Mesenchymal stem cell (in vitro differentiated cells and primary cell): ENCODE results near the gene PLPP4.

Experiments used
- DNase-seq: peaks from one replicate; pipeline ENCODE4 v3.0.0-alpha.2; 2013
- H2AFZ ChIP-seq: one replicate; pipeline ENCODE4 v1.6.1; 2013; ENCODE audit warnings: low read depth, mild to moderate bottlenecking, control low read depth, inconsistent platforms, low read length, moderate library complexity
- H2AK5ac ChIP-seq: 2 replicates; pipeline ENCODE4 v1.6.1; 2013; ENCODE audit warnings: low read length, moderate library complexity, mild to moderate bottlenecking, inconsistent platforms; ENCODE audit not compliant: severe bottlenecking
- H2BK120ac ChIP-seq: one replicate; pipeline ENCODE4 v1.6.1; 2013; ENCODE audit warnings: low read depth, mild to moderate bottlenecking, inconsistent platforms, low read length, moderate library complexity
- H2BK12ac ChIP-seq, 2 experiments: one replicate each; pipeline ENCODE4 v1.6.1; 2013; ENCODE audit warnings: inconsistent platforms in 2 of 2, low read length in 2 of 2, mild to moderate bottlenecking in 2 of 2, moderate library complexity in 2 of 2, control low read depth in 1 of 2
- H2BK15ac ChIP-seq: one replicate; pipeline ENCODE4 v1.6.1; 2013; ENCODE audit warnings: mild to moderate bottlenecking, low read depth, inconsistent platforms; ENCODE audit not compliant: poor library complexity, severe bottlenecking
- H2BK5ac ChIP-seq: 2 replicates; pipeline ENCODE4 v1.6.1; 2013; ENCODE audit warnings: low read depth, mild to moderate bottlenecking, low read length, control low read depth, inconsistent platforms; ENCODE audit not compliant: poor library complexity, severe bottlenecking
- H3K14ac ChIP-seq, 2 experiments: one replicate each; pipeline ENCODE4 v1.6.1; 2013; ENCODE audit warnings: inconsistent platforms in 2 of 2, low read length in 2 of 2, control low read depth in 1 of 2, mild to moderate bottlenecking in 1 of 2, moderate library complexity in 1 of 2
- H3K18ac ChIP-seq, 2 experiments: one replicate each; pipeline ENCODE4 v1.6.1; 2013; ENCODE audit warnings: inconsistent platforms in 2 of 2, low read length in 2 of 2, control low read depth in 1 of 2, low read depth in 1 of 2, mild to moderate bottlenecking in 1 of 2
- H3K23ac ChIP-seq, 2 experiments: one replicate each; pipeline ENCODE4 v1.6.1; 2013; ENCODE audit warnings: inconsistent platforms in 2 of 2, low read length in 2 of 2, mild to moderate bottlenecking in 2 of 2, moderate library complexity in 2 of 2, control low read depth in 1 of 2
- H3K27ac ChIP-seq: 2 replicates; pipeline ENCODE4 v1.5.1; 2013; ENCODE audit warnings: mild to moderate bottlenecking, moderate library complexity, low read length, control low read depth, inconsistent platforms; ENCODE audit not compliant: poor library complexity, severe bottlenecking
- H3K27me3 ChIP-seq, 2 experiments: 2 replicates each; pipeline versions ENCODE4 v1.6.1 to v1.7.0; 2013; ENCODE audit warnings: low read length in 2 of 2, mild to moderate bottlenecking in 2 of 2, moderate library complexity in 2 of 2, control low read depth in 1 of 2, inconsistent platforms in 1 of 2; ENCODE audit not compliant: control insufficient read depth in 1 of 2, insufficient read depth in 1 of 2
- H3K36me3 ChIP-seq, 2 experiments: 2 replicates each; pipeline versions ENCODE4 v1.6.1 to v1.7.0; 2013; ENCODE audit warnings: low read length in 2 of 2, control low read depth in 1 of 2, inconsistent platforms in 1 of 2, low read depth in 1 of 2, mild to moderate bottlenecking in 1 of 2; ENCODE audit not compliant: insufficient read depth in 2 of 2, control insufficient read depth in 1 of 2
- H3K4ac ChIP-seq, 2 experiments: one replicate each; pipeline ENCODE4 v1.6.1; 2013; ENCODE audit warnings: inconsistent platforms in 2 of 2, low read length in 2 of 2, mild to moderate bottlenecking in 2 of 2, moderate library complexity in 2 of 2, control low read depth in 1 of 2, low read depth in 1 of 2
- H3K4me1 ChIP-seq: 2 replicates; pipeline ENCODE4 v1.6.1; 2013; ENCODE audit warnings: low read depth, low read length, control low read depth; ENCODE audit not compliant: control insufficient read depth, insufficient read depth
- H3K4me2 ChIP-seq: 2 replicates; pipeline ENCODE4 v1.6.1; 2013; ENCODE audit warnings: low read length, mild to moderate bottlenecking, inconsistent platforms; ENCODE audit not compliant: poor library complexity, severe bottlenecking
- H3K4me3 ChIP-seq, 2 experiments: 2 replicates each; pipeline versions ENCODE4 v1.5.1 to v1.7.0; 2013; ENCODE audit warnings: low read length in 2 of 2, mild to moderate bottlenecking in 2 of 2, control low read depth in 1 of 2, low read depth in 1 of 2; ENCODE audit not compliant: insufficient read depth in 1 of 2
- H3K79me1 ChIP-seq: replicated peaks from 2 replicates; pipeline ENCODE4 v1.6.1; 2013; ENCODE audit warnings: mild to moderate bottlenecking, control low read depth, low read length, inconsistent platforms; ENCODE audit not compliant: poor library complexity, severe bottlenecking
- H3K9ac ChIP-seq: 2 replicates; pipeline ENCODE4 v1.7.0; 2013; ENCODE audit warnings: mild to moderate bottlenecking, low read length, moderate library complexity
- H3K9me3 ChIP-seq: 2 replicates; pipeline ENCODE4 v1.7.0; 2013; ENCODE audit warnings: mild to moderate bottlenecking, low read length; ENCODE audit not compliant: control insufficient read depth
- H4K8ac ChIP-seq: one replicate; pipeline ENCODE4 v1.6.1; 2013; ENCODE audit warnings: inconsistent platforms, mild to moderate bottlenecking, low read length, moderate library complexity
- H4K91ac ChIP-seq: one replicate; pipeline ENCODE4 v1.6.1; 2013; ENCODE audit warnings: mild to moderate bottlenecking, low read length, inconsistent platforms
- WGBS: methylation state at CpG from one replicate; pipeline ENCODE4 v1.1.7; 2013; ENCODE audit warnings: mixed read lengths; 5-methylcytosine and 5-hydroxymethylcytosine counted together

PLPP4 gene

GRCh38 chr10:120527691-120528090 is 70.7 kb downstream of the PLPP4 start:
- H2BK120ac ChIP-seq: no peak overlapping the region
- no peak overlapping the region for H2AK5ac ChIP-seq
- H3K23ac ChIP-seq: no peak overlapping the region
- no peaks in the 10 kb centered on the region for H3K4me1 ChIP-seq
- no peak overlapping the region for H2AFZ ChIP-seq
- 77% methylated on average over 3 of the region's 3 CpGs for whole genome bisulfite sequencing
- no peak overlapping the region for H4K91ac ChIP-seq
- H2BK5ac ChIP-seq: no peak overlapping the region
- no peak overlapping the region for H2BK15ac ChIP-seq
- no peak overlapping the region for H3K4me2 ChIP-seq
- no peak for DNase-seq
- no peak overlapping the region for H2BK12ac ChIP-seq
- H3K27me3 ChIP-seq: no peaks in the 10 kb centered on the region
- H3K14ac ChIP-seq: no peak overlapping the region
- no peak overlapping the region for H3K4ac ChIP-seq
- no peaks in the 10 kb centered on the region for H3K79me1 ChIP-seq
- H3K36me3 ChIP-seq: no peaks in the 10 kb centered on the region
- no peak overlapping the region for H3K9ac ChIP-seq
- no peak overlapping the region for H3K4me3 ChIP-seq
- H3K27ac ChIP-seq: no peak overlapping the region
- H3K9me3 ChIP-seq: no peaks in the 10 kb centered on the region
- no peak overlapping the region for H4K8ac ChIP-seq
- H3K18ac ChIP-seq: no peak overlapping the region

- Histone ChIP-seq H4K91ac (no peak overlapping the region), H3K4ac (no peak overlapping the region), H2BK5ac (no peak overlapping the region), H3K23ac (no peak overlapping the region), H3K4me2 (no peak overlapping the region), H3K4me1 (no peaks in the 10 kb centered on the region), H3K14ac (no peak overlapping the region), H3K9me3 (no peaks in the 10 kb centered on the region), H2AK5ac (no peak overlapping the region), H2BK12ac (no peak overlapping the region), H3K27me3 (no peaks in the 10 kb centered on the region), H3K9ac (no peak overlapping the region), H3K79me1 (no peaks in the 10 kb centered on the region), H2BK120ac (no peak overlapping the region), H3K27ac (no peak overlapping the region), H4K8ac (no peak overlapping the region), H2AFZ (no peak overlapping the region), H3K36me3 (no peaks in the 10 kb centered on the region), H3K18ac (no peak overlapping the region), H3K4me3 (no peak overlapping the region), H2BK15ac (no peak overlapping the region)
- 90% methylated on average over 1 of the region's 1 CpG for WGBS
- DNase-seq: no peak
Measured at GRCh38 chr10:120530699-120531098, 73.7 kb downstream of the PLPP4 start.

GRCh38 chr10:120538091-120538490 is 81.1 kb downstream of the PLPP4 start:
- Histone ChIP-seq H3K27me3 (no peaks in the 10 kb centered on the region), H2BK12ac (no peak overlapping the region), H3K9ac (no peak overlapping the region), H4K91ac (no peak overlapping the region), H4K8ac (no peak overlapping the region), H3K79me1 (no peaks in the 10 kb centered on the region), H2BK15ac (no peak overlapping the region), H3K4me2 (no peak overlapping the region), H3K4ac (no peak overlapping the region), H3K18ac (no peak overlapping the region), H2BK5ac (no peak overlapping the region), H3K27ac (no peak overlapping the region), H2AFZ (no peak overlapping the region), H3K14ac (no peak overlapping the region), H3K23ac (no peak overlapping the region), H3K9me3 (no peaks in the 10 kb centered on the region), H2BK120ac (no peak overlapping the region), H3K4me3 (no peak overlapping the region), H2AK5ac (no peak overlapping the region), H3K4me1 (no peaks in the 10 kb centered on the region), H3K36me3 (no peaks in the 10 kb centered on the region)
- WGBS: 71% methylated on average over 1 of the region's 2 CpGs
- no peak for DNase-seq

- Histone ChIP-seq H2AFZ (no peak overlapping the region), H2BK120ac (no peak overlapping the region)
Measured at GRCh38 chr10:120539076-120539475, 82.0 kb downstream of the PLPP4 start.

More at GRCh38 chr10:120539076-120539475, 82.0 kb downstream of the PLPP4 start:
- H3K4me1 ChIP-seq: no peaks in the 10 kb centered on the region
- H3K27me3 ChIP-seq: no peaks in the 10 kb centered on the region
- H3K4me3 ChIP-seq: no peak overlapping the region
- no peak overlapping the region for H2BK5ac ChIP-seq
- H3K9ac ChIP-seq: no peak overlapping the region
- no peaks in the 10 kb centered on the region for H3K36me3 ChIP-seq
- no peak overlapping the region for H4K8ac ChIP-seq
- no peak overlapping the region for H4K91ac ChIP-seq
- no peak overlapping the region for H3K27ac ChIP-seq
- no peak overlapping the region for H3K4ac ChIP-seq
- H3K4me2 ChIP-seq: no peak overlapping the region
- no peaks in the 10 kb centered on the region for H3K79me1 ChIP-seq
- no peak overlapping the region for H3K23ac ChIP-seq
- 49% methylated on average over 3 of the region's 3 CpGs for WGBS
- no peak overlapping the region for H2BK15ac ChIP-seq
- no peak overlapping the region for H3K14ac ChIP-seq
- no peak overlapping the region for H3K18ac ChIP-seq
- H2BK12ac ChIP-seq: no peak overlapping the region
- no peak overlapping the region for H2AK5ac ChIP-seq
- H3K9me3 ChIP-seq: no peaks in the 10 kb centered on the region
- DNase-seq: no peak
